B cell (primary cell): ENCODE results near the gene PCYOX1L. TPM values are rescaled to one million over a fixed set of nuclear protein-coding genes. Genes with fewer than 3 reads are reported as not detected.
A peak's percentile ranks its signal among the peaks of the same experiment; 100 is the strongest.

Experiments
- ATAC-seq: fragments of 200-7000 bp; cut with Tn5 transposase; one replicate; pipeline ENCODE4 v1.10.0; 2021; ENCODE audit warnings: low read depth, mild to moderate bottlenecking, moderate number of reproducible peaks, moderate library complexity
- CTCF ChIA-PET: fragments of 350-600 bp; sonication (Branson Sonifier 250); formaldehyde crosslinking; loops from one replicate; lab custom pipeline; 2021; ENCODE audit warnings: antibody characterized with exemption, inconsistent platforms; lab: Charles Lee
- POLR2A ChIA-PET: fragments of 350-600 bp; sonication (Branson Sonifier 250); formaldehyde crosslinking; loops from one replicate; lab custom pipeline; 2021; ENCODE audit warnings: antibody characterized with exemption; lab: Charles Lee
- DNase-seq: peaks from one replicate; pipeline ENCODE4 v3.0.0; 2013
- H2AFZ ChIP-seq: 2 replicates; pipeline ENCODE4 v1.6.1; 2012; ENCODE audit warnings: mild to moderate bottlenecking, low read depth, low read length; ENCODE audit not compliant: insufficient read depth, poor library complexity, severe bottlenecking
- H3K27ac ChIP-seq, 2 donors: 1 replicate in 1 of 2; 2 replicates in 1 of 2; pipeline ENCODE4 v1.5.1; 2012 to 2013; ENCODE audit warnings: low read length in 2 of 2, mild to moderate bottlenecking in 2 of 2, moderate library complexity in 1 of 2
- H3K27me3 ChIP-seq, 4 experiments: fragments of 200-600 bp in 1 of 4; sonication (generic) in 1 of 4; replicated peaks in 1 of 4; 1 replicate in 2 of 4; 2 replicates in 2 of 4; pipeline versions ENCODE4 v1.6.1 to v1.7.0; 2013 to 2016; ENCODE audit warnings: low read length in 3 of 4, mild to moderate bottlenecking in 2 of 4, mixed read lengths in 1 of 4, moderate library complexity in 1 of 4; ENCODE audit not compliant: insufficient read depth in 4 of 4, control insufficient read depth in 3 of 4; ENCODE audit errors: control extremely low read depth in 1 of 4
- H3K36me3 ChIP-seq, 2 experiments: replicated peaks in 1 of 2; 1 replicate in 1 of 2; 2 replicates in 1 of 2; pipeline versions ENCODE4 v1.6.1 to v1.7.1; 2013; ENCODE audit warnings: low read length in 1 of 2; ENCODE audit not compliant: insufficient read depth in 2 of 2, control insufficient read depth in 1 of 2; ENCODE audit errors: control extremely low read depth in 1 of 2, extremely low read depth in 1 of 2
- H3K4me1 ChIP-seq, 2 donors: fragments of 200-600 bp in 1 of 2; sonication (generic) in 1 of 2; 1 replicate in 1 of 2; 2 replicates in 1 of 2; pipeline versions ENCODE4 v1.5.1 to v1.6.1; 2013 to 2017; ENCODE audit warnings: low read length in 2 of 2; ENCODE audit not compliant: control insufficient read depth in 2 of 2, insufficient read depth in 2 of 2
- H3K4me2 ChIP-seq: replicated peaks from 2 replicates; pipeline ENCODE3; 2012; ENCODE audit warnings: mild to moderate bottlenecking, low read depth, low read length; ENCODE audit not compliant: poor library complexity, severe bottlenecking
- H3K4me3 ChIP-seq, 5 experiments: fragments of 200-600 bp in 1 of 5; sonication (generic) in 1 of 5; 1 replicate in 3 of 5; 2 replicates in 2 of 5; pipeline versions ENCODE4 v1.5.1 to v1.7.0; 2011 to 2016; ENCODE audit warnings: low read length in 4 of 5, mild to moderate bottlenecking in 4 of 5, low read depth in 2 of 5, control low read depth in 1 of 5, moderate library complexity in 1 of 5; ENCODE audit not compliant: insufficient read depth in 1 of 5; ENCODE audit errors: control extremely low read depth in 1 of 5, extremely low read depth in 1 of 5
- H3K79me2 ChIP-seq: fragments of 200-600 bp; sonication (generic); one replicate; pipeline ENCODE4 v1.6.0; 2016; ENCODE audit warnings: low read length; ENCODE audit not compliant: control insufficient read depth, insufficient read depth
- H3K9ac ChIP-seq: fragments of 200-600 bp; sonication (generic); 2 replicates; pipeline ENCODE4 v1.6.1; 2017; ENCODE audit warnings: mild to moderate bottlenecking, low read length, moderate library complexity
- H3K9me3 ChIP-seq, 3 donors: one replicate each; pipeline versions ENCODE4 v1.6.1 to v1.7.1; 2013; ENCODE audit warnings: low read length in 2 of 3; ENCODE audit not compliant: control insufficient read depth in 2 of 3, insufficient read depth in 1 of 3; ENCODE audit errors: control extremely low read depth in 1 of 3
- H4K20me1 ChIP-seq: 2 replicates; pipeline ENCODE4 v1.6.0; 2012; ENCODE audit warnings: mild to moderate bottlenecking, low read length; ENCODE audit not compliant: insufficient read depth, control insufficient read depth, poor library complexity, severe bottlenecking
- H3K27ac Mint-ChIP-seq: one replicate; pipeline ENCODE4 v1.8.0; 2021; ENCODE audit warnings: mixed read lengths
- H3K27me3 Mint-ChIP-seq: one replicate; pipeline ENCODE4 v1.8.0; 2021; ENCODE audit warnings: mixed read lengths
- H3K4me1 Mint-ChIP-seq: one replicate; pipeline ENCODE4 v1.8.0; 2021; ENCODE audit warnings: mixed read lengths
- H3K4me3 Mint-ChIP-seq: one replicate; pipeline ENCODE4 v1.8.0; 2021; ENCODE audit warnings: mixed read lengths
- H3K9me3 Mint-ChIP-seq: one replicate; pipeline ENCODE4 v1.8.0; 2022; ENCODE audit warnings: mixed read lengths; ENCODE audit not compliant: insufficient read depth
- EZH2 ChIP-seq: IDR thresholded peaks from 2 replicates; pipeline ENCODE4 v1.6.1; 2012; ENCODE audit warnings: borderline replicate concordance, low read depth, mild to moderate bottlenecking, moderate library complexity, low read length; ENCODE audit not compliant: insufficient read depth, poor library complexity, severe bottlenecking
- WGBS: methylation state at CpG from one replicate; pipeline ENCODE4 v1.1.5; 2013; ENCODE audit warnings: missing lambda C conversion rate; ENCODE audit not compliant: insufficient coverage; 5-methylcytosine and 5-hydroxymethylcytosine counted together
- intact Hi-C: fragments of 100-400 bp; cut with micrococcal nuclease; formaldehyde crosslinking; loops from one replicate; pipeline ENCODE4 v1.10.0; 2022
- polyA plus RNA-seq: library from polyadenylated mRNA; depleted of rRNA; stranded (reverse); fragments of >200 nt; gene quantifications from 2 replicates; pipeline ENCODE4 v1.2.3, GENCODE V29; 2012
- total RNA-seq, 2 donors: library from RNA; stranded (reverse); fragments of 120-200 nt in 1 of 2; gene quantifications; 1 replicate in 1 of 2; 2 replicates in 1 of 2; pipeline versions ENCODE4 v1.2.3 to v1.2.4, GENCODE V29; 2013 to 2022
- TF ChIP-seq, protein P1 (sequence below): fragments of 200-600 bp; IDR thresholded peaks from one replicate; pipeline ENCODE4 v1.8.0; 2022; ENCODE audit warnings: antibody characterized with exemption, mild to moderate bottlenecking

Gene PCYOX1L
- total and polyA plus RNA-seq, 2 donors (not counting 1 experiment from before 2014, with no cell fraction given): 11.7 to 19.4 TPM

DNA sequence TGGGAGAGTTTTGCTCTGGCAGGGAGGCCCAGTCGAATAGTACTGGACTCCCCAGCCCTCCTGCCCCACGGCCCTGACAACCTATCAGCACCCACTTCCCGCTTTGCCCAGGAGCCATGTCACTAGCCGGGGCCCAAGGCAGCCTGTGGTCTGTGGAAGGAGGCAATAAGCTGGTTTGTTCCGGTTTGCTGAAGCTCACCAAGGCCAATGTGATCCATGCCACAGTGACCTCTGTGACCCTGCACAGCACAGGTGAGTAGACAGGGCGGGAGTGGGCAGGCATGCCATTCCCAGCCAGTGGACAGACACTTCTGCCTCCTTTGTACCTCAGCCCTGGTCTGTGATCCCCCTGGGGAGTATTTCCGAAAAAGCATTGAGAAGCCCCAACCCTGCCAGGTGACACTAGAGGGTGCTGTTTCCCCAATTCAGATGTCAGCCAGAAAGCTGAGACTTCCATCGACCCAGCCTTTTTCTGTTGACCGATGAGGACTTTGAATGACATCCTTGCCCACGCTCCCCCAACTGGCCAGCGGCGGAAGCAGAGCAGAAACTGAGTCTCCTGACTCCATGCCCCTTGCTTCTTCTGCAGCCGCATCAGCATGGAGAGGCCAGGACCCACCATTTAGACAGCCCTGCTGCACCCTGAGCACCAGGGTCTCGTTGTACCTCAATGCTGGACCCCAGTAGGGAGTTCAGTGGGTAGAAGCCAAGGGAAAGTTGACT lies 9.6 kb downstream of the PCYOX1L start:
- ATAC-seq: peak; percentile 69
- DNase-seq: peak; percentile 68
- no peaks in the 10 kb centered on the region for H3K27me3 ChIP-seq
- no peak overlapping the region for H3K4me3 ChIP-seq
- peaks cover 9% of the 10 kb centered on the region for H3K4me1 Mint-ChIP-seq
- H3K9ac ChIP-seq: no peak overlapping the region
- WGBS: 68% methylated on average over 11 of the region's 14 CpGs
- H3K27ac Mint-ChIP-seq: no peak overlapping the region
- TF ChIP-seq EZH2: no peak
- TF ChIP-seq, protein P1, sequence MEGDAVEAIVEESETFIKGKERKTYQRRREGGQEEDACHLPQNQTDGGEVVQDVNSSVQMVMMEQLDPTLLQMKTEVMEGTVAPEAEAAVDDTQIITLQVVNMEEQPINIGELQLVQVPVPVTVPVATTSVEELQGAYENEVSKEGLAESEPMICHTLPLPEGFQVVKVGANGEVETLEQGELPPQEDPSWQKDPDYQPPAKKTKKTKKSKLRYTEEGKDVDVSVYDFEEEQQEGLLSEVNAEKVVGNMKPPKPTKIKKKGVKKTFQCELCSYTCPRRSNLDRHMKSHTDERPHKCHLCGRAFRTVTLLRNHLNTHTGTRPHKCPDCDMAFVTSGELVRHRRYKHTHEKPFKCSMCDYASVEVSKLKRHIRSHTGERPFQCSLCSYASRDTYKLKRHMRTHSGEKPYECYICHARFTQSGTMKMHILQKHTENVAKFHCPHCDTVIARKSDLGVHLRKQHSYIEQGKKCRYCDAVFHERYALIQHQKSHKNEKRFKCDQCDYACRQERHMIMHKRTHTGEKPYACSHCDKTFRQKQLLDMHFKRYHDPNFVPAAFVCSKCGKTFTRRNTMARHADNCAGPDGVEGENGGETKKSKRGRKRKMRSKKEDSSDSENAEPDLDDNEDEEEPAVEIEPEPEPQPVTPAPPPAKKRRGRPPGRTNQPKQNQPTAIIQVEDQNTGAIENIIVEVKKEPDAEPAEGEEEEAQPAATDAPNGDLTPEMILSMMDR: peak; percentile 76
- no peaks in the 10 kb centered on the region for H3K27me3 Mint-ChIP-seq
- H3K36me3 ChIP-seq: peaks cover 0 to 3% of the 10 kb centered on the region in 2 experiments
- ChIA-PET CTCF (interaction anchor here (0.7 to 8.0 kb wide), 17 partner anchors 9 to 197 kb away, joined by 3 to 134 read pairs (median 8); partner anchors contain the start of genes CSNK1A1, GRPEL2 and PCYOX1L), POLR2A (interaction anchor here (2.0 kb wide), 1 partner anchor 22 kb away, joined by 5 read pairs; the partner anchor contains the start of gene GRPEL2)
- H3K9me3 ChIP-seq: no peaks in the 10 kb centered on the region
- intact Hi-C loops: loop anchor here (1.0 kb wide), 1 partner anchor 10 kb away; no protein-coding TSS in a partner anchor
- H3K9me3 Mint-ChIP-seq: no peaks in the 10 kb centered on the region
- no peaks in the 10 kb centered on the region for H4K20me1 ChIP-seq
- H3K27ac ChIP-seq: no peak overlapping the region
- H2AFZ ChIP-seq: no peak overlapping the region
- H3K4me3 Mint-ChIP-seq: no peak overlapping the region
- H3K79me2 ChIP-seq: peaks cover 4% of the 10 kb centered on the region
- no peak overlapping the region for H3K4me2 ChIP-seq
- peaks cover 0 to 6% of the 10 kb centered on the region in 2 donors for H3K4me1 ChIP-seq
